Measurements from ENCODE around the gene LIMD2.
"Not testable (repeated sequence)": the region's sequence is repeated elsewhere in the genome, so short reads cannot be mapped to it uniquely, and the experiment has no call there.

The LIMD2 gene

DNA sequence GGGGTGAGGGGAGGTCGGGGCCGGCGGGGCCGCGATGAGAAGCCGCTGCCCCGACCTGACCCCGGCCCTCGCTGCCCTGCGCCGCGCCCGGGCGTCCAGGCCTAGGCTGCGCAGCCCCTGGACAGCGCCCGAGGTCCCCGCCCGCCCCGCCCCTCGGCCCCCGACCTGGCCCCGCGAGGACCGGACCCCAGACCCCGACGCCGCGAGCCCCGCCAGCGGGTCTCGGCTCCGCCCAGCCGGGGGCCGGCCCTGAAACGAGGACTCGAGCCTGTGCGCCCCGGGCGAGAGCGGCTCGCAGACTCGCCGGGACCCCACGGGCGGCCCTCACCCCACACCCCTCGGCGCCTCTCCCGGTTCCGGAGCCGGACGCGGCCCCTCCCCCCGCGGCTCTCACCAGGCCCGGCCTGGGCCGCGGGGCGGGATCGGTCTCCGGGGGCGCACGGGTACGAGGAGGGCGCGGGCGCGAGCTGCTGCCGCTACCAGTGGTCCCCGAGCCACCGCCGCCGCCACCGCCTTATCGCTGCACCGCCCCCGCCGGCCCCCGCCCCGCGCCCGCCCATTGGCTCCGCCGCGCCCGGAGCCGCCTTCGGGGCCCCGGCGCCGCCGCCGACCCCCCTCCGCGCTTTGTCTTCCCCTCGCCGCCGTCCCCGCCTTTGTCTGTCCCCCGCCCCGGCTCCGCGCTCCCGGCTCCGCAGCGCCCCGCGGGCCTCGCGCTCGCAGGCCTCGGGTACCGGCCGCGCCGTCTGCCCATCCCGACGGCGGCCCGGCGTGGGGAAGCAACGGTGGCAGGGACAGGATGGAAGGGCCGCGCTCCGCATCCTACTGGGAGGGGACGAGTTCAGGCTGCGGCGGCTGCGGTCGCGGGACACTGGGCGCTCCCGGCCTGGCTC is at the start of gene LIMD2:
Gene LIMD2, minus strand, starts transcription at position 488 of the 890 bp plus-strand sequence. CDS start 827 bp downstream, outside the sequence.
- no peak for DNase-seq (ENCODE audit: low spot score)

DNA sequence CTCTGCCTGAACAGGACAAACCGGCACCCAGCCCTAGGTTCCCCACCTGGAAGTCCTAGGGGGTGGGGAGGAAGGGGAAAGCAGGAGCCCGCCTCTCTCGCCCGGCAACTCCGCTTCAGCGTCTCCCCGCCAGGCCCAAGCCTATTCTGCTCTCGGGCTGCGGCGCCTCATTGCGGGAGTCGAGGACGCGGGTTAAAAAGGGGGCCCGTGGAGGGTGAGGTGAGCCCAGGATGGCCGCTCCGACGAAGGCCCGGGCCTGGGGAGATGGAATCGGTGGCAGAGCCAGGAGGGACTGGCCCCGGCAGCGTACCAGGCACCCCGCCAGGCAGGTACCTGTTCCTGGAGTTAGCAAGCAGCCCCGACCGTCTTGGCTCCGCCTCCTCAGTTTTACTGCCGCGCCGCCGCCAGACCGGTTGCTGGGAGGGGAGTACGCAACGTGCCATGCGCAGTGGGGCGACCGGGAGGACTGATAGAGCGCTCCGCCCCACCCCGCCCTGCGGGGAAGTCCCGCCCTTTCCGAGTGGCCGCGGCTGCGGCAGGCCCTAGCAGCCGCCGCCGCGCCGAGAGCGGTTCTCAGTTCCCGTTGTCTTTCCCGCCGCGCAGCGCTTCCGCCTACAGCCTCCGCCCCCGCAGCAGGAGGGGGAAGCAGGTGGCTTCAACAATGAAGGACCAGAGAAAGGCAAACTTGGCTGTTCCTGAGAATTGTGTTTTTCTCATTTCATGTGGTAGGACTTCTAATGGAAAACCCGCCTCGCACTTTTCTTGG is 41.7 kb upstream of the LIMD2 start, which contains the start of gene STRADA:
Gene STRADA, minus strand, starts transcription at position 392 of the 766 bp plus-strand sequence. CDS start 13,430 bp downstream, outside the sequence.
- DNase-seq (ENCODE audit: low spot score), result peak; percentile 98

DNA sequence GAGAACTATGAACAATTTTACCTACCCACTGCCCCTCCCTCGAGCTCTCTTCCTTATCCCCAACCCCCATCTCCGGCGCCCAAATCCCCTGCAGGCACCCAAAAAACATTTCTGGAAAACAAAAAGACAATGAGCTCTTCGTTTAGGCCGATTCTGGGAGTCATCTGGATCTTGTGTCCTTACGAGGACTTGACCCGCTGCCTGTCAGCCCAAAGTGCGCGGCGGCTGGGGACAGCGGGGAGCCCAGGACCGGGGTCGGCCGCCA is 41.1 kb upstream of the LIMD2 start:
- no peak for DNase-seq (ENCODE audit: low spot score)

DNA sequence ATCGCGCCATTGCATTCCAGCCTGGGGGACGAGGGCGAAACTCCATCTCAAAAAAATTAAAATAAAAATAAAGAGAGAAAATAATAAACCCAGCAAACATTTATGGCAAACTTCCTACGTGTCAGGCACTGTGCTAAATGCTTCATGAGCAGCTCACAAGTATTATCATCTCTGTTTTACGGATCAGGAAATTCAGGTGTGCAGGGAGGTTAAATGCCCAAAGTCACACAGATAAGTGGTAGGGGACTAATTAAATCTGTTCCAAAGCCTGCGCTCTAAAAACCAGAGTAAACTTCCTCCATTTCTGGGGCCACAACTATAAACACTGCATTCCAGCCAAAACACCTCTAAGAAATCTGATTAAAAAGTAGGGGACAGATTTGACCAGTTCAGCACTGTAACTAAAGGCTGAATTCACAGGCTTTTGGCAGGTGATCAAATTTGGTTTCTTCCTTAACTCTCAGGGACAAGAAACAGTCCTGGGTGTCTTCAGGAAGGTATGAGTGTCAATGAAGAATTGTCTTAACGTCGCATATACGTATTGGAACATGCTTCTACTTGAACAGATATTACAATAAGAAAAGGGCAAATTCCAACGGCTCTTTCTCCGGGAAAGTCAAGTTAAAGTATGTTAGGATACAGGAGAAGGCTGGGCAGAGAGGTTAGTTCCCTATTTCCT is 40.7 kb upstream of the LIMD2 start:
- DNase-seq (ENCODE audit: low spot score), result no peak

DNA sequence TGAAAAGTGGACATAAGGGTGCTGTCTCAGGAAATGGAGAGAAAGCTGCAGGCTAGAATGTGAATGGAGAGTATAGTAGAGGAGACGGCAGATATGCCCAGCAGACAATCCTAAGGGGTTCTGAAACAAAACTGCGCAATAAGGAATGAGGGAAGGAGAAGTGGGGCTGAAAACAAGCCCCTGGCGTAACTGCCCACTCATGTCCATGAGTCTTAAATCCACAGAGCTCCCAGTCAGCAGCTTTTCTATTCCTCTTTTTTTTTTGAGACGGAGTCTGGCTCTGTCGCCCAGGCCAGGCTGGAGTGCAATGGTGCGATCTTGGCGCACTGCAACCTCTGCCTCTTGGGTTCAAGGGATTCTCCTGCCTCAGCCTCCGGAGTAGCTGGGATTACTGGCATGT is 35.8 kb upstream of the LIMD2 start:
- no peak for DNase-seq (ENCODE audit: low spot score)

DNA sequence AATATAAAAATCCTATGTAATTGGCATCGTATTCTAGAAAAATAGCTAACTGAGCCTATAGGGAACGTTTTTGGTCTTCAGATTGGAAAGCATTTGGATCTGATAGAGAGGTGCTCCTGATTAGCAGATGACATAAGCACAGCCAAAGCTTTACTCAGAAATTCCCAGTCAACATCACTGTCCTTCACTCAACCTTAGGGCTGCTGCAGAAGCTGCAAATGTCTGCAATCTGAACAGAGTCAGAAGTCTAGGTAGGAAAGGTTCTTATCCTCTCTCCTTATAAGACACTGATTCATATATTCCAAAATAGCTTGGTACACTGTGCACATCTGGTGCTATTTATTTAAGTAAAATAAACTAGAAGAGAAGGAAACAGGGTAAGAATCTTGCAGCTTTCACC is 22.5 kb upstream of the LIMD2 start:
- no peak for DNase-seq (ENCODE audit: low spot score)

DNA sequence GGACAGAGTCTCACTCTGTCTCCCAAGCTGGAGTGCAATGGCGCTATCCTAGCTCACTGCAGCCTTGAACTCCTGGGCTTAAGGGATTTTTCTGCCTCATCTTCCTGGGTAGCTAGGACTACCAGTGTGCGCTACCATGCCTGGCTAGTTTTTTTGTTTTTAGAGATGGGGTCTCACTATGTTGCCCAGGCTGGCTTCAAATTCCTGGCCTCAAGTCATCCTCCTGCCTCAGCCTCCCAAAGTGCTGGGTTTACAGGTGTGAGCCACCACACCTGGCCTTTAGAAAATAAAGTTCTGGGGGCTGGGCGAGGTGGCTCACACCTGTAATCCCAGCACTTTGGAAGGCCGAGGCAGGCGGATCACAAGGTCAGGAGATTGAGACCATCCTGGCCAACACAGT is 20.3 kb upstream of the LIMD2 start:
- DNase-seq (ENCODE audit: low spot score), result not testable (repeated sequence)

DNA sequence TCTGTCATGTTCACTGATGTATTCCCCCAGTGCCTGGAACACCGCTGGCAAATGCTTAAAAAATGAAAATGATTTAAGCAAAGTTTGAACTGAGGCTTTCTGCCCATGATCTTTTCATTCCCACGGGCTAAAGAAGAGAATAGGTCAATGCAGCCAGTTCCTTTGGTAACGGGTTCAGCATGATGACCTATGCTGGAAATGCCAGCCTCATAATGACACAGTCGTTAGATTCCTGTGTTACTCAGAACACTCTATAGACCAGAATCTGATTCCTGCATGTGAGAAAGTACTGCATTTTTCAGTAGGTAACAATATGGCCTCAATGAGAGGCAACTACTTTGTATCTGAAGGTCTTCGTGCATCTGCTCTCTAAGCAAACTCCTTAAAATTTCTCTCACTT is 19.1 kb upstream of the LIMD2 start:
- DNase-seq (ENCODE audit: low spot score), result no peak

DNA sequence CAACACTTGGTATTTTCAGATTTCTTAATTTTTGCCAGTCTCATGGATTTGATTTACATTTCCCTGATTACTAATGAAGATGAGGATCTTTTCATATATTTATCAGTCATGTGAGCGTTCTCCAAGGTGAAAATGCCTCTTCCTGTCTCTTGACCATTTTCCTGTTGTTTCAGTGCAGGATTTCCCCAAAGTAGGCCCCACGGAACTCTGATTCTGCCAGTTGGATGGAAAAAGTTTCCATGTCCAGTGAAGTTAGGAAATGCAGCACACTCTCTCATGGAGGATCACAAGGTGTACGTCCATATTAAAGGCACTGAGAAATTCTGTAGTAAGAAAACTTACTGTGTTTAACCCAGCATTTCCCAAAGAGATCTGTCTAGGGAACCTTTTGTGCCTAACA is 16.5 kb upstream of the LIMD2 start:
- no peak for DNase-seq (ENCODE audit: low spot score)

DNA sequence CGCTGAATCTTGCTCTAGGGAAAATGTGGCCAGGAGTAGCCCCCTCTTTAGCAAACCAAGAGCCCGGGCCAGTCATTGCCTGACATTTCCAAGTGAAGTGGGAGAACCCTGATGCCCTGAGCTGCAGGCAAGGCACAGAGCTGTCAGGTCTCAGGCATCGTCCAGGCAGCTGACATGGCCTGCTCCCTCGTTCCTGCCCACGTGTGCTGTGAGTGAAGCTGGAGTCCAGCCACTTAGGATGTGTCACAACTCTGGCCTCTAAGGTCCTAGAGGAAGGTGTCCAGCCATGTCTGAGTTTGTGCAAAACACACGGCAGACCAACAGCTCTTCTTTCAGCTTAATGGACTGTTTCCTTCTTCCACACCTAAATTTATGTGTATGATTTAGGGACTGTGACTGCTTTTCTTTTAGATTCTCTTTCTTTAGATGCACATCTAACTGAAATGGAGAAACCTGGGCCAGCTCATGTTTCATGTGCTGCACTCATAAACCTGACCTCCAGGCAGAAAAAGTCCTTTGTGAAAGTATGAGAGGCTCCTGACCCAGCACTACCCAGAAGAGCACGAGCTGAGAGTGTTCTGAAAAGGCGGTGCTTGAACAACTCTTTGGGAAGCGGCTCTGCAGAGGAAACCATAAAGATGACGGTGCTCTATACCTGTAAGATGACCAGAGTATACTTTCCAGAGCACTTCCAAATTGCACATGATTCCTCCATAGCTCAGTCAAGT is 14.8 kb upstream of the LIMD2 start:
- no peak for DNase-seq (ENCODE audit: low spot score)

DNA sequence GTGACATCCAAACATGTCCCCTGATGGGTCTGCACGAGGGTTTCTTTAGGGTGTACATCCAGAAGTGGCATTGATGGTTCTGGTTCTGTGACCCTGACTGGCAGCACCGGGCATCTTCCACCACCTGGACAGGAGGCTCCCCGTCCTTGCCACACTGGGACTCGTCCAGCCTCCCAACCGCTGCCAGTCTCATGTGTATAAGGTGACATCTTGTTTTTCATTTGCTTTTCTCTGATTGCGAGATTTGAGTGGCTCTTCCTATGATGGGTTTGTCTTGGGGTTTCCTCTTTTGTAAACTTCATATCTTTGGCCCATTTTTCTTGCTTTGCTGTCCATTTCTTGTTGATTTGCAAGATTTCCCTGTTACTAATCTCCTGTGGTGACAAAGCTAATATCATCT is 9.2 kb upstream of the LIMD2 start:
- no peak for DNase-seq (ENCODE audit: low spot score)

DNA sequence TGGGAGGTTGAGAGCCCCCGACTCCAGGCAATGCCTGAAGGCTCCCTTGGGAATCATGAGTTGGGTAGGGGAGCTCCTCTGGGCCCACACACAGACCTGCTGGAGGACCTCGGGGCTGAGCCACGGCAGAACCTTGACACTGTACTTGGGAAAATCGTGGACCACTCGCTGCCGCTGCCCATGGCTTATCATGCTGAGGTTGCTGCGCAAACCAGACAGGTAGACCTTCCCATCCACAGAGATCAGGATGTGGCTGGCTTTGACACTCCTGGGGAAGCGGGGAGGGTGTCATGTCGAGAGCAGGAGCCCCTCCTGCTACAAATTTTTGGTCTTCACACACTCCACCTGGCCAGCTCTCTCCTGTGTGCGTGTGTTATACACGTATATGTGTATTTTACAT is 7.2 kb upstream of the LIMD2 start:
- DNase-seq (ENCODE audit: low spot score), result no peak

DNA sequence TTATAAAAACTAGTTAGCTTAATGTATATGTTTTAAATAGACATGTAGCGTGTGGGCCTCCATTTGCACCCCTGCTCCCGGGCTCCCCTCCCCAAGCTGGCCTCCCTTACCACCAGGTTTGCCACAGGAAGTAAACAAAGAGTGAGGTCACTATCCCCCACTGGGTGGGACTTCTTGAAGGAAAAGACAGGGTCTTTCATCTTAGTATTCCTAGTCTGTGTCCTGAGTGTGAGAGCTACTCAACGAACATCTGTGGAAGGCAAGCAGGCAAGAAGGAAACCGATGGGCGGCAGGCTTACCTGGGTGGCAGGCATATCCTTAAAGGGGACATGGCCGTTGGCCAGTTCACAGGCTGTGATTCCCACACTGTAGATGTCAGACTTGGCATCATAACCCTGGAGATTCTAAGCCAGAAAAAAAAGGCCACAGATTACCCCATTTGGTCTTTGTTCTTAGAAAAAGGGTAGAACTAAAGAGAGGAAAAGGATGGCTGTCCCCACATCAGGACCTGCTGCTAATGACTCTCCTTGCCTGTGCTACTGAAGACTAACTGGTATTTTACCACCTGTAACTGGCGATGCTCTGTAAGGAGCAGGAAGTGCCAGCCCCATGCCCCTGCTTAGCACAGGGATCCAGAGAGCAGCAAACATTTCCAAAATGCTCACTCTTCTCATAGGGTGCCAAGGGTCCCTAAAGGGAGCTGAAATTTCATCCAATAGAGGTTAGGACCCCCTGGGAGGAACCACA is 6.6 kb upstream of the LIMD2 start:
- DNase-seq (ENCODE audit: low spot score), result no peak

DNA sequence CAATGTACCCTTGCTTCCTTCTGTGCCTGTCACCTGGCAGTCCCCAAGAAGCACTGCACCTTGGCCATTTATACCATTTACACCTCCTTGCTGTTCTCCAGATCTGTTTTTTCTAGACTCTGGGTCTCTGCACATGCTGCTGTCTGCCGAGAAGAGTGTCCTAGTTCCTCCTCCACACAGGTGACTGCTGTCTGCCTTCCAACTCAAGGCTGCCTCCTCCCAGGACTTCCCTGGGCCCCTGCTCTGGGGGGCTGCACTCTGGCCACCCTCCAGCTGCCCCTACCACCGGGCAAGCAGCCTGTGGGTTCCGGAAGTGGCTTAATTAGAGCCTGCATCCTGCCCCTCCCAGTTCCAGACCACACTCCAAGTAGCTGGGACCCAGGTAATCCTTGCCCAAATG is 5.7 kb upstream of the LIMD2 start:
- DNase-seq (ENCODE audit: low spot score), result no peak

DNA sequence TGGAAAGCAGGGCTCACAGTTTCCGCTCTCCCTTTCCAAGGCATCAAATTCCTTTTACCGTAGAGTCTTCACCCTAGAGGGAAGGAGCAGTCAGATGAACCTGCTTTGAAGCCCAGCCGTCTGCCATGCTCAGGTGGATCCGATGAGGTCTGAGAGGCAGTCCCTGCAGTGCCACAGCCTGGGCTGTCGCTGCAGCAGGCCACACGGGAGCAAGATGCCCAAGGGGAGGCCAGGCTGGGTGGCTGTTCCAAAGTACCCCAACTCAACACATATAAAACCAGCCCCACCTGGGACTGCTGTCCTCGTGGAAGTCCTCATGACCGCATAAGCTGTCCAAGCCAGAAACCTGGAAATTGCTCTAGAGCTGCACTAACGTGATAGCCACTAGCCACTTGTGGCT is 4.9 kb upstream of the LIMD2 start:
- DNase-seq (ENCODE audit: low spot score), result no peak

DNA sequence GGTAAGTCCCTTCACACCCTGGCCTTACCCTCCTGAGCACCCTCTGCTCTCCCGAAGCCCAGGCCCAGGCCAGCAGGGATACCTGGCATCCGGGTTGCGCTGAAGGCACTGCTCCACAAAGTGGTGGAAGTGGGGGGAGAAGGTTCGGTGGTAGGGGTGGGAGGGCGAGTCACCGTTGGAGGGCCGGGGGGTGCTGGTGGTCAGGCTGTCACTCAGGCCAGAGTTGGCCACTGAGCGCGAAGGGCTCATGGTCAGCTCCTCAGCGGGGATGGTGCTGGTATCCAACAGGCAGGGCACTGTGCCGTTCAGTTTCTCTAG is 4.3 kb upstream of the LIMD2 start:
- DNase-seq (ENCODE audit: low spot score), result no peak

DNA sequence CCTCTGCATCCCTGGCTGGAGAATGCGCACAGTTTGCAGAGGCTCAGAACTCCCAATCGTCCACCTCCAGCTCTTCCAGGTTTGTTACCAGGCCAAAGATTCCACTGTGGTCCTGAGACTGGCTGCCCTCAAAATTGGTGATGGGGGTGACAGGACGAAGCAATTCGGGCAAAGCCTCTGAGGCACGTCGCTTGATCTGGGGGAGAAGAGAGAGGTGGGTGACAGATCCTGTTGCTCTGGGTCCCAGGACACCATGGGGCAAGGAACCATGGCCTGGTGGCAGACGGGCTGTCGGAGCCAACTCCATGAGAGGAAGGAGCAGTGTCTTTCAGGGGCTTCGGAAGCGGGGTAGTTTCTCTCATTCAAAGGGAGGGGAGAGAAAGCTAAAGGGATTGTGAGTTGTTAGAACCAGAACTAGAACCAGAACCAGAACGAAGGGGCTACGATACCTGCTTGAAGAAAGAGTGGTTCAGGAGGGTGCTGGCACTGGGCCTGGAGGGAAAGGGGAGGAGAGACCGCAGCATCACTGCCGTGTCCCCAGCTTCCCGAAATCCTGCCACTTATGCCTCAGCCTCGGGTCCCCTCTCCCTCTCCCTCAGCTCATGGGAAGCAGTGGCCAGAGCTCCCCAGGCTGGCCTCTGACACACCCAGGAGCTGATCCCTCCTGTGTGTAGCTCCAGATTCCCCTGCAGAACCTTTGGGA is 3.8 kb upstream of the LIMD2 start:
- DNase-seq (ENCODE audit: low spot score), result no peak

DNA sequence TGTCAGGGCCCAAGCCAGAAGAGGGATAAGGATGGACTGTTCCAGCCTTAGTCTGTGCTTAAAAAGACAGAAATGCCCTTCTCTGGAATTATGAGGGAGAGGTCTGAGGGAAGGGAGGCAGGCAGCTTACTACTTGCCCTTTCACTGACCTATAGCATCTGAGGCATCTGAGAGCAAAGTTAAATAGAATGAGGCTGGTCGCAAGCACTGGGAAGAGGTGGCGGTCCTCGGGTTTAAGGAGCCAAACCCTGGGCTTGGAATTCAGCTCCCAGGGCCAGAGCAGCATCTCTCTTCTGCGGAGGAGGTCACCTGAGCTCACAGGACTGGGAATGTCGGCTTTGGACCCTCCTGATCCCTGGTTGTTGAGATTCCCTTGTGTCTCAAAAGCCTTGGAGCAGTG is 3.1 kb upstream of the LIMD2 start:
- no peak for DNase-seq (ENCODE audit: low spot score)

DNA sequence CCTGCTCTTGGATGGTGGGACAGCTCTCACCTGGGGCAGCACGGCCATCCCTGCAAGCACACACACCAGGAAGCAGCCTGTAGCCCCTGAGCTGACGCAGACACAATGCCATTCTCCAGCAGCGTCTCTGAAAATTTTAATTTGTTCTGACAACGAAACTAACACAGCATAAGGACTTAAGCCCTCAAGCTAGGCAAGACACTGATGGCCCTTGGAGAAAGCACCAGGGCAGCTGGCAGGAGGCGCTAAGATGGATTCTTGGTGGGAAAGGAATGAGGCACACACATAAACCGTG is 2.7 kb upstream of the LIMD2 start:
- no peak for DNase-seq (ENCODE audit: low spot score)

DNA sequence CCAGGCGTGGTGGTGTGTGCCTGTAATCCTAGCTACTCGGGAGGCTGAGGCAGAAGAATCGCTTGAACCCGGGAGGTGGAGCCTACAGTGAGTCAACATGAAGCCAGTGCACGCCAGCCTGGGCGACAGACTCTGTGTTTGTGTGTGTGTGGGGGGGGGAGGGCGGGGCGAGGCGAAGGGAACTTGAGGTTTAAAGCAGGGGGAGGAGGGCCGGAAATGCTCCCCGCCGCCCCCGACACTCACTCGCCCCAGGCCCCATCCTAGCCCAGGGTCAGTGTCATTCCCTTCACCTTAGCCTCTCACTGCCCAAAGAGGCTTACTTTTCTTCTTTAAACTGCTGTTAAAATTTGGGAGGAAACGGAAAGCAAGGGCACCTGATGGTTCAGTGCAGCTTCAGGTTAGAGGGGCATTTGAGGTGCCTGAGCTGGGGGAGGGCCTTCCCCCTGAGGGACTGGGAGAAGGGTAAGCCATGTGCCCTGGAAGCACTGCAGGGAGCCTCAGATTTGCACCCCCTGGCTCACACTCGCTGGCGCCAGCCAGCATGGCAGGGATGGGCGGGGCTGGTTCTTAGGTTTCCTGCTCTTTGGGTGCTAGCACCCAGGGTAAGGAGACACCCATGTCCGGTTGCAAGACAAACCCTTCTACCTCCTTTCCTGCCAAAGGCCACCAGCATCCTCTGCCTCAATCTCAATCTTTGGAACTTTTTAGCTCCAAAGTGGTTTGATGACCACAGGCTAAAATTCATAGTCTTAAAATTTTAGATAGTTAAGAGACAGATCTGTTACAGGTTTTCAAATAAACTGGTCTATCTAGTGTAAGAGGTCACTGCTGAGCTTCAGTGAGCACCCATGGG is 2.2 kb upstream of the LIMD2 start:
- DNase-seq (ENCODE audit: low spot score), result no peak

All from Ammon's horn (tissue), 1 donor.